NCI-H146 treated with DMSO at 0.1 percent for 48 hours (cell line): Measurements from ENCODE around the gene TBX6.

Experiments used
- DNase-seq: peaks from one replicate; lab custom pipeline; 2025; ENCODE audit not compliant: unreplicated experiment; lab: John Stamatoyannopoulos, UW

TBX6 gene

DNA sequence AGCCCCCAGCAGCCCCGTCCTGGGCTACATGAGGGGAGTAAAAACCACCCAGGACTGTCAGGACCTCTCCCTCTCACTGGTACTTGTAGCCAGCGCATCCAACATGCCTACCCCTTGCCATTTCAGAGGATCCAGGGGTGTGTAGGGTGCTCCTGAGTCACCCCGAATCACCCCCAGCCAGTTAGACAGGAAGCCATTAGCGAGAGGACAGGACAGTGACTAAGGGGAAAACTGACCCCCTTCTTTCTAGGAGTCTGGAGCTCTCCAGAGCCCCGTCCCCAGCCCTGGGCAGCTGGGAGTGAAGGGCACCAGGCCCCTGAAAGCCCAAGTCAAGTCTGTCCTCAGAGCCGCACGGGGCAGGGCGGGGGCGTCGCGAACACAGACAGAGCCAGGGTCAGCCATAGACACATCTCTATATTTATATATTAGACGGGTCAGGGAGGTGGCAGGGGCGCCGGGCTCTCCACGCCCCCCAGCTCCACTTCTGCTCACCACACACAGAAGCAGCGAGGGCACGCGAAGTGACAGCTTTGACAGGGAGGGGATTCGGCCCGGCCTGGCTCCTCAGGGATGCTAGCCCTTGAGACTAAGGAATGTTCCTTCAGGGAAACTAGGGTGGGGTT is 22.1 kb upstream of the TBX6 start:
- DNase-seq = no peak

DNA sequence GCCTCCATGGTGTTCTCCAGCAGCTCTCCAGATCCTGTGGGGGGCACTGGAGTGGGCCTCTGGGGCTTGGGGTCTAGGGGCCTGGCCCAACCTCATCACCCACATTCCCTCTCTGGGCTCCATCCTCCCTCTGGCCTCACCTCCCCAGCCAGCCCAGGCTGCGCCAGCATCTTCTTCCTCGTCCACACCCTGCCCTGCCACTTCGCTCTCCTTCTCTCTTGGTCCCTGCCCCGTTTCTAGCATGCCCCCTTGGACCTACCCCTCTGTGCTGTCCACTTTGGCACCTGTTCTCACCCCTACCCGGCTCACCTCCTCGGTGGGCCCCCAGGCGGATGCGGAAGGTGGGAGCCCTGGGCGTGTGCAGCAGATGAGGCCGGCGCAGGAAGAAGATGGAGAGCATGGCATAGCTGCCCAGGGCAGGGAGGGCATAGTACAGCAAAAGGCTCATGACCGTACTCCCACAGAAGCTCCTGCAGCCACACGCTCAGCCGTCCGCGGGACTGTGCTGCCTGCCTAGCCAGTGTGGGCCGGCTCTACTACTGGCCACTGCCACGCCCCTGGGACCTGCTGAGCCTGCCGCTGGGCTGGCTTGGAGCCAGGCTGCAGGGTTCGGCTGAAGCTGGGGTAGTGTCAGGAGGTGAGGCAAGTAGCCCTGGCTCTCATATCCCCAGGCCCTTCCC is 21.4 kb upstream of the TBX6 start, which contains the start of gene GDPD3:
GDPD3 (minus strand) TSS at position 507 of the 680 bp plus-strand sequence; CDS start at position 448, 59 bp downstream.
- DNase-seq = no peak

DNA sequence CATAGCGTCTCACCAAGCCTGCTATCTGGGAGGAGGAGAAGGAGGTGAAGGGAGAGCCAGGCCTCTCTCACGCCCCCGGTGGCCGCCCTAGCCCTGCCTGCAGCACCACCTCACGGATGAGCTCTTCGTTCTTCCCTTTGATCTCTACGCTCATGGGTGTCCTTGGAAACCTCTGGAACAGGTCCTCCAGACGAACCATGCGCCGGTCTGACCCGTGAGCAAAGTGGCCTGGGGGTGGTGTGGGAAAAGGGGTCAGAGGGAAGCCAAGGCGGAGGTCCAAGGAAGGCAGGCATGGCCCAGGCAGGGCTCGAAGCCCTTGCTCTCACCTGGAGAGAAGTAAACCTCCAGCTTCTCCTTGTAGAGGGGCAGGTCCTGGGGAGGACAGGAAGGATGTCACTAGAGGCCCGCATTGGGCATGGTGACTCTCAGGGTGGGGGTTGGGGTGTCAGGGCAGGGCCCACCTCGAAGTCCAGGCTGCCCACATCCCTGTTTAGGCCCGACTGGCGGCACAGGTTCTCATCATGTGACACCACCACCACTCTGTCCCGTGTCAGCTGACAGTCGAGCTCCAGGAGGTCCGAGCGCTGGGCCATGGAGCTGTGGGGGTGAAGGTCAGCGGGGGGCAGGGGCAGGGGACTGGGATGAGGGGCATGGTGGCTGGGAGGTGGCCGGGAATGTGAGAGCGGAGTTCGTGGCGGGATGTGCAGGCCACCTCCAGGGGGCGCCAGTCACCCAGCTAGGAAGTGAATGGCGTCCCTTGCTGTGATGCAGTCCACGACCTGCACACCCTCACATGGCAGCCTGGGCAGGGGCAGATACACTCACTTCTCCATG is 20.7 kb upstream of the TBX6 start:
- DNase-seq = no peak

- DNase-seq = no peak
Observed at GRCh38 chr16:30110661-30111060, 18.9 kb upstream of the TBX6 start.

- no peak for DNase-seq
Observed at GRCh38 chr16:30108059-30108850, 16.5 kb upstream of the TBX6 start.

GRCh38 chr16:30104492-30104891 is 12.8 kb upstream of the TBX6 start:
- DNase-seq = no peak

DNA sequence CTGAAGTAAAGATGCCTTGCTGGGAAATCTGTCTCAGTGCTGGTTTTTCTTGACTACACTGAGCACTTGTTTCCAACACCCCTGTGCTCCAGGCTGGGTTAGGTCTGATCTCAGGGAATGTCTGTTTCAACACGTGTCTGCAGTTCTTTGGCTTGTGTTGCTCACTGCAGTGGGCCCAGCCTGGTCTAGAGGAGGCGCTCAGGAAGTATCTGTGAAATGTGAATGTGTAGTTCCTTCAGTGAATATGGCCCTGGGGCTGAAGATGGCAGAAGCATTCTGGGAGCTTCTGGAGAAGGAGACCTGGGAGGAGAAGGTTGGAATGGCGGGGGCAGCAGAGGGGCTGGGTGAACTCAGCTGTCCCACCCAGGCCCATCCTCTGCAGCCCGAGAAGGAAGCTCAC is 12.4 kb upstream of the TBX6 start:
- DNase-seq = no peak

GRCh38 chr16:30096862-30097563 is 5.3 kb upstream of the TBX6 start:
- no peak for DNase-seq

DNA sequence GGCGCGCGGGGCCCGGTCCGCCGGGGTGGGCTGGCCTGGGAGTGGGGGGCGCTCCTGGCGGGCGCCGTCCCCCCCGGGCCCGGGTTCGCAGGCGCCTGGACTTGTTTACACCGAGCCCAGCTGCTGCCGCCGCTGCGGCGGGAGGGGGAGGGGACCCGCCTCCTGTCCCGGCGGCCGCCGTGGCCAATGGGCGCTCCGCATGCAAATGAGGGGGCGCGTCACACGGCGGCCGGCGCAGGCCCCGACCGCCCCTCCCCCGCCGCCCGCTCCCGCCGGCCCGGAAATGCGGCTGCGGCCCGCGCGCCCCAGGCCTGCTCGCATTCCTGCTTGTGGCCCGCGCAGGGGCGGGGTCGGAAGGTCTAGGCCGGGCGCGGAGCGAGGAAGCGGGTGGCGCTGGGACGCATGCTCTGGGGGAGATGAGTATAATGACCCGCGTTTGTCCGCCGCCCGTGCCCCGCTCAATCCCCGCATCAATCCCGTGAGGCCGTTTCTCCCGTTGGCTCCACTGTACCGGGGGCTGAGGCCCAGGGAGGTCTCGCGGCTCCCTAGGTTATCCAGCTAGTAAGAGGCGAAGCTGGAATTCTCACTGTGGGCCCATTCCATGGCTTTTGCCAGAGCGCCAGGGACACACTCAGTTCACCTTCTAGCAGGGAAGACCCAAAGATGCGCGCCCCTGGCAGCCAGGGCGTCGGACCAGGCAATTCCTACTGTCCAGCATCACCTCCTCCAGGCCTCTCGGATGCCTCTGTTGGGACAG is 4.6 kb upstream of the TBX6 start, which contains the start of gene YPEL3:
YPEL3 (minus strand) TSS at position 109 of the 757 bp plus-strand sequence. CDS start 731 bp downstream, outside the sequence.
- DNase-seq = peak; percentile 80

DNA sequence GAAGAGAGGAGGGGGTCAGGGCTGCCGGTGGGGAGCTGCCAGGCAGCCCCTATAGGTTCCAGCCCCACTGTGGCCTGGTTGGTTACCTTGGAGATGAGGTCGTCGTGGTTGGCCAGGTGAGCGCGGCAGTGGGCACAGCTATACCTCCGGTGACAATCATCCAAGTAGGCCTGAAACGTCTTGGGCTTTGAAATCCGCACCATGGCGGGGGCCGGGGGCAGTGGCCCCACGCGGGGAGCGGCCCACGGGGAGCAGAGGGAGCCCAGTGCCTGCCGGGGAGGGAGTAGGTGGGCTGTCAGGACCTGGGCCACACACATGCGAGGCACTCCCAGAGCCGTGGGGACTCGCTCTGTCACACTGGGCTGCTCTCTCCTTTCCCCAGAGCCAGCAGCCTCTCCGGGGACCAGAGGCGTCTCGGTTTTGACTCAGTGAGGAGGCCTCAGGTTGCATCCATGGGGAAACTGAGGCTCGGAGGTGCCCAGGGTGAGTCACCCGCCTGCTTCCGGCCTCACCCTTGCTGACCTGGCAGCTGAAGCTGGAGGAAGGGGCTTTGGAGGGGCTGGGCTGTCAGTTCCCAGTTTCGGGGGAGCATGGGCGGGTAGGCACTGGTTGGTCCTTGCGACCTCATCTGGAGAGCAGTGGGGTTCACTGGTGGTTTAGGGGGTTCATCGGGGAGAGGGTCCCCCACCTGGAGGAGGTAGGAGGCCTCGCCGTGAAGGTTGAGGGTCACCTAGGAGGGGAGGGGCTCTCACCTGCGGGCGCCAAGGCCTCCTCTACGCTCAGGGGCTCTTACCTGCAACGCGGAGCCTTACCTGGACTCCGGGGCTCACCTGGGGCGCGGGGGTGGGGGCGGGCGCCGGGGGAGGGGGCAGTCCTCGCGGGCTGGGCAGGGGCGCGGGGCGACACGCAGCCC is 3.7 kb upstream of the TBX6 start:
- no peak for DNase-seq

GRCh38 chr16:30094541-30095165 is 2.9 kb upstream of the TBX6 start:
- no peak for DNase-seq

GRCh38 chr16:30092373-30093010 is 768 bp upstream of the TBX6 start:
- DNase-seq = no peak

GRCh38 chr16:30090610-30091331 is 953 bp downstream of the TBX6 start:
- DNase-seq = no peak

DNA sequence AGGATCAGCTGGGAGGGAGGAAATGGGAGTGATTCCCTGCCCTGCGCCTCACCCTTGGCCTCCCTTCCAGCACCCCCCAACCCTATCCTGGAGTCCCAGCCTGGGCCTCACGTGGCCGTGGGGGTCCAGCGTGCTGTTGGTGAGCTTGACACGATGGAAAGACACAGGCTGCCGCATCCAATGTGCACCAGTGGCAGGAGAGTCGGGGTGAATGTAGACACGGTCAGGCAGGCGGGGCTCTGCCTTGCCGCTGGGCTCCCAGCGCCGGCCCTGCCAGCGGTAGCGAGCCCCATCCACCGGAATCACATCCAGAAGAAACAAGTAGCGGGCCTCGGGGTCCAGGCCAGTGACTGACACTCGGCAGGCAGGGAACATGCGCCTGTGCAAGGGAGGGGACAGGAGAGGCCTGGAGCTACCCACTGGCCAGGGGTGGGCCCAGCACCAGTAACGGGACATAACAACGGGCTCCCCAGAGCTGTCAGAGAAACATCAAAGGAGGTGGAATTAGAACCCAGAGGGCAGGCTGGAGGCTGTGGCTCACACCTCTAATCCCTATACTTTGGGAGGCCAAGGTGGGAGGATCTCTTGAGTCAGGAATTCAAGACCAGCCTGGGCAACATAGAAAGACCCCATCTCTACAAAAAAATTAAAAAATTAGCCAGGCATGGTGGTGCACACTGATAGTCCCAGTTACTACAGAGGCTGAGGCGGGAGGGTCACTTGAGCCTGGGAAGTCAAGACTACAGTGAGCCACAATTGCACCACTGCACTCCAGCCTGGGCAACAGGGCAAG is 2.7 kb downstream of the TBX6 start:
- DNase-seq = no peak

- DNase-seq = no peak
Observed at GRCh38 chr16:30088237-30088831, 3.4 kb downstream of the TBX6 start.
